ENCODE results near the gene PXK. TPM values are rescaled to one million over a fixed set of nuclear protein-coding genes. Genes with fewer than 3 reads are reported as not detected.

Gene PXK
- total RNA-seq, 2 donors from 2014 or later, result 15.0 to 27.4 TPM

DNA sequence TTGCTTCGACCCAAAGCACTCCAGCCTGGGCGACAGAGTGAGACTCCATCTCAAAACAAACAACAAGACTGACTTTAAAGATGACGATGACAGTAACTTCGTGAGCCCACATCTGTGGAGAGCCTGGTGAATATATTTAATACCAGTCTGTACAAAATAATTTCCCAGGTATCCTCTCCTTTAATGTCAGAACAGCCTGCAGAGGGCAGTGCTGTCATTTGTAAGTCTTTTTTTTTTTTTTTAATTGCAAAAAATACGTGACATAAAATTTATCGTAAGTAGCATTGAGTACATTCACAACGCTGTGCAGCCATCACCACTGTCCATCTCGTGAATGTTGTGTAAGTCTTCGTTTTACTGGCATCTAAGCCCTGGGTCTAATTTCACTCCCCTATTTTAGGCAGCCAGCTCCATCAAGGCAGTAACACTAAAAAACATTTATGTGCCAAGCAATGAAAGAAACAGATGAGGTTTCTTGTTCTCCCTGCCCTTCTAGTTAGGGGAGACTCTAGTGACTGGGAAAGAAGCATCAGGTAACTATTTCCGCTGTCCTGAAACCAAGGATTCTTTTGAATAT, 25.0 kb upstream of the PXK start:
- H3K36me3 Mint-ChIP-seq, result peaks cover 20 to 29% of the 10 kb centered on the region in 2 donors
- no peaks in the 10 kb centered on the region for H3K9me3 Mint-ChIP-seq
- H3K27ac Mint-ChIP-seq, result peak overlapping the region; percentile 99 to 100
- DNase-seq (ENCODE audit: low spot score in 2 of 2) (peak in 1 of 2 donors; percentile 37), ATAC-seq (no peak)

DNA sequence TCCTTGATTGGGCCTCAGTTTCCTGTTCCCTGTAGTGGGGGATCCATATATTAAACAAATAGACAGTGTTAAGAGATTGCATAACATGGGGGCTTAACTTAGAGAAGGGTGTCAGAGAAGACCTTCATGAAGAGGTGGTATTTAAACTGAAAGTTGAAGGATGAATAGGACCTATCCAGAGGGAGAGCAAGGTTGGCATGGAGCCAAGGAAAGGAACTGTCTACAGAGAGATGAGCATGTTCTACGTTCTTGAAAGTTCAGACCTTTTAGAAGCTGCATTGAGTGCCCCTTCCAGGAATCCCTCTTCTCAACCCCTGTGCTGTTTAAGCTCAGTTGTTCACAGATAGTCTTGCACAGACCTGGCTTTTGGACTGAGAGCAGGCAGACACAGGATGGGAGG, 24.0 kb upstream of the PXK start:
- Mint-ChIP-seq H3K27ac (peak overlapping the region; percentile 85 to 99), H3K9me3 (no peaks in the 10 kb centered on the region), H3K36me3 (peaks cover 20 to 35% of the 10 kb centered on the region in 2 donors)
- ATAC-seq (no peak), DNase-seq (ENCODE audit: low spot score in 2 of 2) (no peak)

DNA sequence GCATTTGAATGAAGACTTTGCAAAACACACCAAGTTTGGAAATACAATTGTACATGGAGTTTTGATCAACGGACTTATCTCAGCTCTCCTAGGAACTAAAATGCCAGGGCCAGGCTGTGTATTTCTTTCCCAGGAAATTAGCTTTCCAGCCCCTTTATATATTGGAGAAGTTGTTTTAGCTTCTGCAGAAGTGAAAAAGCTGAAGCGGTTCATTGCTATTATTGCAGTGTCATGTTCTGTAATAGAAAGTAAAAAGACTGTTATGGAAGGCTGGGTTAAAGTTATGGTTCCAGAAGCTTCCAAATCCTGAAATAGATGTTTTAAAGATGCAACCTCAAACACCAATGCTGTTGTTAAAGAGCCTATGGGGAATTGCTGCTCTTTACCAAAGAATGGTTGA, 14.9 kb upstream of the PXK start:
- Mint-ChIP-seq H3K27ac (peak overlapping the region in 1 of 2 donors; percentile 5), H3K36me3 (peaks cover 0 to 10% of the 10 kb centered on the region in 2 donors), H3K9me3 (no peaks in the 10 kb centered on the region)
- ATAC-seq (no peak), DNase-seq (ENCODE audit: low spot score in 2 of 2) (no peak)

DNA sequence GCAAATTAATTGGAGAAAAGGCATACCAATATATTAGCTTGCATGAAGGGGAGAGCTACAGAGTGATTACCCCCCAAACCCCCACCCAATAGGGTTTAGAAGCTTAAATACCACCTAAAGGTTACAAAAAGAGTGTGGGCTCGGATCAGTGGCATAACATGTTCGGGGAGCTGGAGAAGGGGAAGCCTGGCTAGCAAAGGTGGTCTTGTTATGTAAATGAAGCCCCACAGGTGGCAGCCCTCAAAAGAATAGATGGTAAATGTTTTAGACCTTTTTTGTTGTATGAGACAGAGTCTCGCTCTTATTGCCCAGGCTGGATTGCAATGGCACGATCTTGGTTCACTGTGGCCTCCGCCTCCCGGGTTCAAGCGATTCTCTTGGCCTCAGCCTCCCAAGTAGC, 10.9 kb upstream of the PXK start:
- Mint-ChIP-seq H3K36me3 (peaks cover 0 to 5% of the 10 kb centered on the region in 2 donors), H3K27ac (no peak overlapping the region), H3K9me3 (no peaks in the 10 kb centered on the region)
- DNase-seq (ENCODE audit: low spot score in 2 of 2), result no peak
- ATAC-seq, result no peak

DNA sequence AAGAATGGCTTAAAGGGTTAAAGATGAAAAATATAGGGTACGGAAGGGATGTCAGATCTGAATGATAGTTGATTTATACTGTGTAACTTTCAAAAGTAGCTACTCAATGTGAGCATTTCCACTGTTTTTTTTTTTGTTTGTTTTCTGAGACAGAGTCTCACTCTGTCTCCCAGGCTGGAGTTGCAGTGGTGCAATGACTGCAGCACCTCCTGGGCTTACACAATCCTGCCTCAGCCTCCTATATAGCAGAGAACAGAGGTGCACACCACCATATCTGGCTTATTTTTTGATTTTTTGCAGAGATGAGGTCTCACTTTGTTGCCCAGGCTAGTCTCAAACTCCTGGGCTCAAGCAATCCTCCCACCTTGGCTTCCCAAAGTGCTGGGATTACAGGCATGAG, 9.9 kb upstream of the PXK start:
- Mint-ChIP-seq H3K36me3 (no peaks in the 10 kb centered on the region), H3K9me3 (no peaks in the 10 kb centered on the region), H3K27ac (peak overlapping the region in 1 of 2 donors; percentile 87)
- DNase-seq (ENCODE audit: low spot score in 2 of 2) (no peak), ATAC-seq (peak in 1 of 2 donors; percentile 44)

DNA sequence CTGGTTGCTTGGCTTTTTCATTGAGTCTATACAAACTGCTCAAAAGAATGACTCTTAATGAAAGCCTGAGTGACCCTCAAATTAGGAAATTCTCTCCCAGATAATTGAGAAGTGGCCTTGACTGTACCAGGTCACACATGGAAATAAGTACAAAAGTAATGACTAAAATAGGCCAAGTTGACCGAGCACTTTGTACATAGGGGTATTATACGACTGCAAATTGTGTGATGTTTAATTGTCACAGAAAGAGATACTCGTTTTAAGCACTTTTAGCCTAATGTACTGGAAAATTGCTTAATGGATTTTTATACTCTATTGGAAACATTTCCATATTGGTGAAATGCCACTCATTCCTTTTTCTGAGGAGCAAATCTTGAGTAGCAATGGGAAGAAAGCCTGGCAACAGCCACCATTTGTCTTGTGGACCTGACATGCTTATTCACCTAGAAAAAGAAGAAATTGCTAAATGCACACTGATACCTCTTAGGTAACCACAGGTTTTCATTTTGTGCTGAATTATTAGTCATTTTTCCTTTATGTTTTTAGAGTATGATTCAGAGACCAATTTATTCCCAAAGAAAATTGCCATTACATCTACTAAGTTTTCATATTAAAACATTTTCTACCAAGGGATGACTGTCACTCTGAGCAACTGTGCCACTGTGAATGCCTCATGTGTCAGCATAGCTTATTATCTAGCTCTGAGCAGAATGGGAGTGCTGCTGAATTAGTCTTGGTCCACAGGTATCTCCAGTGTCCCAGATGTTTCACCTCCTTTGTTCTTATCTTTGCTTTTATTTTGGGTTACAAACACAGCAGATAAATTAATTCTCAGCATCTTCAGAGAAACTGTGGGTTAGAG, 8.9 kb upstream of the PXK start:
- peak; percentile 81 to 88 for ATAC-seq
- Mint-ChIP-seq H3K27ac (peak overlapping the region; percentile 81 to 87), H3K36me3 (no peaks in the 10 kb centered on the region), H3K9me3 (no peaks in the 10 kb centered on the region)
- DNase-seq (ENCODE audit: low spot score in 2 of 2), result no peak

DNA sequence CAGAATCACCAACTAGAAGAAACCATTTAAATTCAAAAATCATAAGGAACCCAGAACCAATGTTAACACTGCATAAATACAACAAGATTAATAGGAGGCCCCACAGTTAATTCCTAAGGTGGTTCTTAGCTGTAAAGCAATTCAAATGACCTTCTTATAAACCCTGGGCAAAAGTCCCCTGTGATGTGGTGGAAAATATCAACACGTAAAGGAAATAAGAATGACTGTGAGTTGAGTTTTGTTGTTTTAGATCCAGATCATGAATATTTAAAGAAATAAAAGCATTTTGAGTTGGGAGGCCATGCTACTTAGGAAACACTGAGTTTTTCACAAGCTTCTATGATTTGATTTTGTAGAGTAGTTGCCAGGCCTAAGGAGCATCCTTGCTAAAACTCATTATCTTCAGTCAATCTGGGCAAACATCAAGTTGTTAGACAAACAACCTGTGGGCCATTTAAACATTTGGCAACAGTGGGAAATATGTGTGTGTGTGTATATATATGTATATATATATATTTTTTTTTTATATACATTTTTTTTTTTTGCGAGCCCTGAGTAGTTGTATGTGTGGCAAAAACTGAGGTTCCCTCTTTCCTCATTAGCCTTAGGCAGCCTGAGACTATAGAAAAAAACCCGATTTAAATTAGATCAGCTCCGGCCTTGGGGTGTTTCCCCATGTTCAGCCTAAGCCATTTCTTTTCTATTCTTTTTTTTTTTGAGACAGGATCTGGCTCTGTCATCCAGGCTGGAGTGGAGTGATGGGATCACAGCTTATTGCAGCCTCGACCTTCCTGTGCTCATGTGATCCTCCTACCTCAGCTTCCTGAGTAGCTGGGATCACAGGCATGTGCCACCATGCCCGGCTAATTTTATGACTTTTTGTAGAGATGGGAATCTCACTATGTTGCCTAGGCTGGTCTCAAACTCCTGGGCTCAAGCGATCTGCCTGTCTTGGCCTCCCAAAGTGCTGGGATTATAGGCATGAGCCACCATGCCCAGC, 8.0 kb upstream of the PXK start:
- H3K27ac Mint-ChIP-seq, result peak overlapping the region; percentile 86 to 87
- no peaks in the 10 kb centered on the region for H3K9me3 Mint-ChIP-seq
- peak; percentile 50 to 60 for ATAC-seq
- DNase-seq (ENCODE audit: low spot score in 2 of 2), result no peak
- H3K36me3 Mint-ChIP-seq, result no peaks in the 10 kb centered on the region

DNA sequence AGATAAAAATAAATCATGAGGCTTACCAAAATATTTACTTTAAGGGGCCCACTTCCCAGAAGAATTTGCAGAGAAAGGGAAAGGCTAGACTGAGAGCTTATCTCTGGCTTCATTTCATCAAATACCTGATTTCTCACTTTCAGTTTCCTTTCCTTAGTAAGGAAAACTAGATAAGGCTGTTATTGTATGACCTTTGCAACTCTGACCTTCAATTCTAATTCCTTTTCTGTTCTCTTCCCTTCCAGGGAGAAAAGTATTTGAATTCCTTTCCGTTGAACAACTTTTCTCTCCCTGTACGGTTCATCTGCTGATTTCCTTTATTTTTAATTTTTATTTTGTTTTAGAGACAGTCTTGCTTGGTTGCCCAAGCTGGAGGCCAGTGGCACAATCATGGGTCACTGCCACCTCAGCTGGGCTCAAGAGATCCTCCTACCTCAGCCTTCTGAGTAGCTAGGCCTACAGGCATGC, 7.1 kb upstream of the PXK start:
- ATAC-seq (no peak), DNase-seq (ENCODE audit: low spot score in 2 of 2) (no peak)
- no peaks in the 10 kb centered on the region for H3K9me3 Mint-ChIP-seq
- H3K36me3 Mint-ChIP-seq, result no peaks in the 10 kb centered on the region
- peak overlapping the region; percentile 86 to 87 for H3K27ac Mint-ChIP-seq

DNA sequence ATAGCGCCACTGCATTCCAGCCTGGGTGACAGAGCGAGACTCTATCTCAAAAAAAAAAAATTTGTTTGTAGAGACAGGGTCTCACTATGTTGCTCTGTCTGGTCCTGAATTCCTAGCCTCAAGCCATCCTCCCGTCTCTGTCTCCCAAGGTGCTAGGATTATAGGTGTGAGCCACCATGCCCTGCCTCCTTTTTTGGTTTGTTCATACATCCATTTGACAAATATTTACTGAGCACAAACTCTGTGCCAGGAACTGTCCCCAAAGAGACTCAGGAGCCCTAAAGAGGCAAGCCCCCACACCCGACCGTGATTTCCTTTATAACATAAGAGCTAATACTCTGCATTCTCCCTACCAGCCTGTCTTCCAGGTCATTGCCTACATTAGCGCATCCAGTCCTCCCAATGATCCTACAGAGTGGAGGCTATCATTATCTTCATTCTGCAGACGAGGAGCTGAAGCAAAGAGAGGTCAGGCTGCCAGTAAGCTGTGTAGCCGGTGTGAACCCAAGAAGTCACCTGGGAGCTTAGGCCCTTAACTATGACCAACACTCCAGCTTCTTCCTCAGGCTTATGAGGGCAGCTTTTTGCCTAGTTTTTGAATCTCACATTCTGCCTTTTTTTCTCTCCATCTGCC, 6.3 kb upstream of the PXK start:
- ATAC-seq (no peak), DNase-seq (ENCODE audit: low spot score in 2 of 2) (no peak)
- no peak overlapping the region for H3K27ac Mint-ChIP-seq
- no peaks in the 10 kb centered on the region for H3K9me3 Mint-ChIP-seq
- H3K36me3 Mint-ChIP-seq, result no peaks in the 10 kb centered on the region

DNA sequence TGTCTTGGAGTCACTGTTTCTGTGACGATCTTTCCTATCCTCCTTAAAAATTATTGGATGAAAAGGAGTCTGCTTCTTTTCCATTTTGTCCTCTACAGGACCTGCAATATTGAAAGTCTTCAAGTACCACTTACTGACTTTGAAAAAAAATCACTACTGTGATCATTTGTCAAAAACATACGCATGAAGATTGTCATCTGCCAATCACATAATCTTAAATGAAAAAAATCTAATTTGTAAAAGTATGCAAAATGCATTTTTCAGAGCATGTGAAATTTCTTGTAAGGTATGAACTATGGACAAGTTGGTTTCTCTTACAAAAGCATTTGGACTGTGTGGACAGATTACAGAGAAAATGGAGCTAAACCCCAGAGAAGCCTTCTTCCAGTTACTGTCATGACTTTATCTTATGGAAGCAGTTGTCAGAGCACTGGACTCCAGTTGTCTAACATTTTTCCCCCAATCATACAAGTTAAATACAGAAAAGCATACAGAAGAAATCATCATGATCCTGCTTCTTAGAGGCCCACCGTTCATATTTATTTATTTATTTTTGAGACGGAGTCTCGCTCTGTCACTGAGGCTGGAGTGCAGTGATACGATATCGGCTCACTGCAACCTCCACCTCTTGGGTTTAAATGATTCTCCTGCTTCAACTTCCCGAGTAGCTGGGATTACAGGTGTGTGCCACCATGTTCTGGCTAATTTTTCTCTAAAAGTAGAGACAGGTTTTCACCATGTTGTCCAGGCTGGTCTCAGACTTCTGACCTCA, 3.4 kb upstream of the PXK start:
- DNase-seq (ENCODE audit: low spot score in 2 of 2) (no peak), ATAC-seq (no peak)
- Mint-ChIP-seq H3K9me3 (no peaks in the 10 kb centered on the region), H3K27ac (peak overlapping the region in 1 of 2 donors; percentile 56), H3K36me3 (peaks cover 0 to 4% of the 10 kb centered on the region in 2 donors)

DNA sequence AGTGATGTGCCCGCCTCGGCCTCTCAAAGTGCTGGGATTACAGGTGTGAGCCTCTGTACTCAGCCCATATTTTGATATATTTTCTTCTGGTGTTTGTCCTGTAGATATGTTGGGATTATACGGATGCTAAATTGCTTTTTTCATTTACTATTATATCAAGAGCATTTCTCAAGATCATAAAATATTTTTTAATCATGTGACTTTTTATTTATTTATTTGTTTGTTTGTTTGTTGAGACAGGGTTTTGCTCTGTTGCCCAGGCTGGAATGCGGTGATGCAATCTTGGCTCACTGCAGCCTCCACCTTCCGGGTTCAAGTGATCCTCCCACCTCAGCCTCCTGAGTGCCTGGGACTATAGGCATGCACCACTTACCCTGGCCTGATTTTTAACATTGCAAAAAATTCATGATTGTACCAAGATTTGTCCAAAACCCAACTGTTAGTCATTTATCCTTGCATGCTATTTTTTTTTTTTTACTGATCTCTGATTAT, 2.7 kb upstream of the PXK start:
- Mint-ChIP-seq H3K27ac (no peak overlapping the region), H3K36me3 (peaks cover 0 to 4% of the 10 kb centered on the region in 2 donors), H3K9me3 (no peaks in the 10 kb centered on the region)
- DNase-seq (ENCODE audit: low spot score in 2 of 2), result no peak
- no peak for ATAC-seq

DNA sequence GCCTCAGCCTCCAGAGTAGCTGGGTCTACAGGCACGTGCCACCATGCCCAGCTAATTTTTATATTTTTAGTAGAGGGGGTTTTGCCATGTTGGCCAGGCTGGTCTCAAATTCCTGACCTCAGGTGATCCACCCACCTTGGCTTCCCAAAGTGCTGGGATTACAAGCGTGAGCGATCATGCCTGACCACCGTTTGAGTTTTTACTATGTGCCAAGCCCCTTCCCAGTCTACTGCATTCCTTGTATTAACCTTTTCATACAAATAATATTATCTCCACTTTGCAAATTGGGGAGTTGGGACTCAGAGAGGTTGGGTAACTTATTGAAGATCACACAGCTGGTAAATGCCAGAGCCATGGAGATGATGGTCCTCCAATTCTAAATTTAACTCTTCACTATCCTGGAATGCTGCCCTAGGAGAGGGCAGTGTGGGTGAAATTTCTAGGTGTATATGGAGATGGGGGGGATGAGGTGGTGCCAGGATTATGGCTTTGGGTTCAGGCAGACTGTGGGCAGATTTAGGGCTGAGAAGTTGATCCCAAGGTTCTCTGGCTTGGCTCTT, 1.0 kb upstream of the PXK start:
- H3K27ac Mint-ChIP-seq, result peak overlapping the region in 1 of 2 donors; percentile 46
- DNase-seq (ENCODE audit: low spot score in 2 of 2), result no peak
- H3K9me3 Mint-ChIP-seq, result no peaks in the 10 kb centered on the region
- H3K36me3 Mint-ChIP-seq, result peaks cover 0 to 10% of the 10 kb centered on the region in 2 donors
- no peak for ATAC-seq

DNA sequence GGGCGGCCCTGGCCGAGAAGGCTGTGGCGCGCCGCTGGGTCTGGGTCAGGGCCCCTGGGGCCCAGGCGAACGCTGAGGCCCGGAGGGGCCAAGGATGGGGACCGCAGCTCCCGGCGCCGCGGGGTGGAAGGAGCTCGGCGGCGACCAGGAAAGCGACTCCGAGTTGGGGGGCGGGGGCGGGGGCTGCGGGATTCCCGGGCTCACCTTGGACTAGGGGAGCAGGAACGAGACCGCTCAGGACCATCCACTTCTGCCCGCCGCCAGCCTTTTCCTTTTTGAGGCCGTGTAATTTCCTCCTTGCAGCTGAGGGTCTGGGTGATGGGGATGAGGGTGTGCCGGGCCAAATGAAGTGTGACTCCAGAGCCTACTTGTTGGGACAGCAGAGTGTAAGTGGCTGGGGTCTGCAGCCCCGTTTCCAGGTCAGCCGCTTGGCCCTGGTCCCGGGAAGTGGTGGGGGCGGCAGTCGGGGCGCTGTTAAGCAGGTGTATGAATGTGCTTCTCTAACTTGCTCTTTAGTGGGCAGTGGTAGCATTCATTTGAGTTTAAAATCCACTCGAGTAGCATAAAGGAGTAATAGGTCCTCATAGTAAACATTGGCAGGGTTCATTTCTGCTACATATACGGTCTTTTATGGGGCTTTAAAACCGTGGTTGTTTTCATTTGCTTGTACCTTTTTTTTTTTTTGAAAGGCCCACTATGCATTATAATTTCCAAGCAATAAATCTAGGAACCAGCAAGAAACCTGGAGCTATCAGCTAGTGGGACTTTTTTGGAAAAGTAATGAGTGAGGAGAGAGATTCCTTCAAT, 717 bp downstream of the PXK start:
- peak; percentile 35 to 43 for ATAC-seq
- peaks cover 0 to 10% of the 10 kb centered on the region in 2 donors for H3K36me3 Mint-ChIP-seq

DNA sequence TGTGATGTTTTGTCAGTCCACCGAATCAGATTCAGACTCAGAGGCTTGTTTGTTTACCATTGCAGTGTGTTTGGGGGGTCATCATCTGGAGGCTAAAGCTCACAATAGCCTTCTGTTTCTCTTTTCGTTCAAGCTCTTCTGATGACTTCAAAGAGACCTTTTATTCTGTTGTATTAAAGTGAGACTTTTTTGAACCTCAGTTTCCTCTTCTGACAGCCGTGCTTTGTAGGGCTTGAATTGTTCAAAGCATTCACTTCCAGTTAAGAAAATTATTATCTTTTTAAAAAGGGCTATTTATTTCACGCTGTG, 1.3 kb downstream of the PXK start:
- Mint-ChIP-seq H3K27ac (peak overlapping the region; percentile 47 to 79), H3K36me3 (peaks cover 0 to 10% of the 10 kb centered on the region in 2 donors), H3K9me3 (no peaks in the 10 kb centered on the region)
- ATAC-seq (no peak), DNase-seq (ENCODE audit: low spot score in 2 of 2) (no peak)

More for the DNA sequence above, 717 bp downstream of the PXK start:
- peak overlapping the region; percentile 79 to 96 for H3K27ac Mint-ChIP-seq
- H3K9me3 Mint-ChIP-seq, result no peaks in the 10 kb centered on the region
- peak in 1 of 2 donors; percentile 29 for DNase-seq (ENCODE audit: low spot score in 2 of 2)

DNA sequence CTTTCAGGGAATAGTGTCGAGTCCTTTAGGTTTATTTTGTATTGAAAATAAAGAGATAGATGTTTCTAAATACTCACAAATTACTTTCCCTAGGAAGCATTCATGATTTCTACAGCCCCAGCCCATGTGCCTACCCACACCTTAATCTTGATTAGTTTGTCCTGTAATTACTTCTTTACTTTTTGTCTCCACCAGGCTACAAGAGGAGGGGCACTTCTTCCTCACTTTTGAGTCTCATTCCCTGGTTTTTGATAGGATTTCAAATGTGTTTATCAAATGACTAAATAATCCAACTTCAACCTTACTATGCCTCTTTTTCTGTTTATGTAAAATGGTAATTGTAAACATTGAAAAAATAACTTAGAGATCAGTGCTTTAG, 1.8 kb downstream of the PXK start:
- Mint-ChIP-seq H3K36me3 (peaks cover 0 to 10% of the 10 kb centered on the region in 2 donors), H3K27ac (peak overlapping the region; percentile 72 to 78), H3K9me3 (no peaks in the 10 kb centered on the region)
- ATAC-seq (no peak), DNase-seq (ENCODE audit: low spot score in 2 of 2) (no peak)
